Neural cell (in vitro differentiated cells): ENCODE results near the gene INSRR.

ENCODE experiments used
- EP300 ChIP-seq: fragments of 450-650 bp; conservative IDR thresholded peaks from 2 replicates; pipeline ENCODE4 v1.6.1; 2014; ENCODE audit warnings: antibody characterized with exemption, mild to moderate bottlenecking, moderate library complexity; ENCODE audit not compliant: poor library complexity, severe bottlenecking
- EZH2 ChIP-seq: fragments of 200-600, 300-800 bp; shearing (Covaris generic), sonication (generic); IDR thresholded peaks from 2 replicates; pipeline ENCODE4 v1.6.1; 2014; ENCODE audit warnings: antibody characterized with exemption, low read length, borderline replicate concordance, mild to moderate bottlenecking; ENCODE audit not compliant: insufficient read depth, poor library complexity, severe bottlenecking
- POLR2AphosphoS5 ChIP-seq: IDR thresholded peaks from 2 replicates; pipeline ENCODE4 v1.6.1; 2012
- RAD21 ChIP-seq: fragments of 450-650 bp; conservative IDR thresholded peaks from 2 replicates; pipeline ENCODE4 v1.6.1; 2014; ENCODE audit warnings: antibody characterized with exemption, mild to moderate bottlenecking, moderate library complexity
- TF ChIP-seq, protein P1 (sequence below): fragments of 450-650 bp; IDR thresholded peaks from 2 replicates; pipeline ENCODE4 v1.5.1; 2014; ENCODE audit warnings: antibody characterized with exemption, mild to moderate bottlenecking, moderate library complexity; ENCODE audit not compliant: poor library complexity, severe bottlenecking

DNA sequence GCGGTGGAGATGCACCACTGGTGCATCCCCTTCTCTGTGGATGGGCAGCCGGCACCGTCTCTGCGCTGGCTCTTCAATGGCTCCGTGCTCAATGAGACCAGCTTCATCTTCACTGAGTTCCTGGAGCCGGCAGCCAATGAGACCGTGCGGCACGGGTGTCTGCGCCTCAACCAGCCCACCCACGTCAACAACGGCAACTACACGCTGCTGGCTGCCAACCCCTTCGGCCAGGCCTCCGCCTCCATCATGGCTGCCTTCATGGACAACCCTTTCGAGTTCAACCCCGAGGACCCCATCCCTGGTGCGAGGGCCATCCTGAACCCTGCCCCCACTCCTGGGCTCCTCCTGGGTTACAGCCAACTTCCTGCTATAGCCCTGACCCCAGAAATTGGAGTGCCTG lies 14.7 kb upstream of the INSRR start:
- no peak for TF ChIP-seq EP300
- TF ChIP-seq POLR2AphosphoS5 = no peak
- TF ChIP-seq, protein P1, sequence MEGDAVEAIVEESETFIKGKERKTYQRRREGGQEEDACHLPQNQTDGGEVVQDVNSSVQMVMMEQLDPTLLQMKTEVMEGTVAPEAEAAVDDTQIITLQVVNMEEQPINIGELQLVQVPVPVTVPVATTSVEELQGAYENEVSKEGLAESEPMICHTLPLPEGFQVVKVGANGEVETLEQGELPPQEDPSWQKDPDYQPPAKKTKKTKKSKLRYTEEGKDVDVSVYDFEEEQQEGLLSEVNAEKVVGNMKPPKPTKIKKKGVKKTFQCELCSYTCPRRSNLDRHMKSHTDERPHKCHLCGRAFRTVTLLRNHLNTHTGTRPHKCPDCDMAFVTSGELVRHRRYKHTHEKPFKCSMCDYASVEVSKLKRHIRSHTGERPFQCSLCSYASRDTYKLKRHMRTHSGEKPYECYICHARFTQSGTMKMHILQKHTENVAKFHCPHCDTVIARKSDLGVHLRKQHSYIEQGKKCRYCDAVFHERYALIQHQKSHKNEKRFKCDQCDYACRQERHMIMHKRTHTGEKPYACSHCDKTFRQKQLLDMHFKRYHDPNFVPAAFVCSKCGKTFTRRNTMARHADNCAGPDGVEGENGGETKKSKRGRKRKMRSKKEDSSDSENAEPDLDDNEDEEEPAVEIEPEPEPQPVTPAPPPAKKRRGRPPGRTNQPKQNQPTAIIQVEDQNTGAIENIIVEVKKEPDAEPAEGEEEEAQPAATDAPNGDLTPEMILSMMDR = no peak
- no peak for TF ChIP-seq EZH2
- TF ChIP-seq RAD21 = no peak
